MM.1S (cell line): ENCODE results near the gene STEAP2.
"Not testable (repeated sequence)": the region's sequence is repeated elsewhere in the genome, so short reads cannot be mapped to it uniquely, and the experiment has no call there.

Experiments used
- DNase-seq: peaks from one replicate; pipeline ENCODE4 v3.0.0-alpha.2; 2015
- H2AFZ ChIP-seq: fragments of 300-600 bp; sonication (generic); 2 replicates; pipeline ENCODE4 v1.6.0; 2016; ENCODE audit warnings: antibody characterized with exemption, low read length
- H3F3A ChIP-seq: fragments of 300-600 bp; sonication (generic); 2 replicates; pipeline ENCODE4 v1.6.1; 2016; ENCODE audit warnings: mild to moderate bottlenecking, antibody characterized with exemption, low read length, moderate library complexity, mixed read lengths; ENCODE audit not compliant: insufficient read depth
- H3K27ac ChIP-seq: fragments of 300-600 bp; sonication (generic); 2 replicates; pipeline ENCODE4 v1.5.1; 2016; ENCODE audit warnings: mild to moderate bottlenecking, low read length
- H3K27me3 ChIP-seq: fragments of 300-600 bp; sonication (generic); replicated peaks from 2 replicates; pipeline ENCODE4 v1.6.0; 2016; ENCODE audit warnings: low read length; ENCODE audit not compliant: insufficient read depth
- H3K36me3 ChIP-seq: fragments of 300-600 bp; sonication (generic); replicated peaks from 2 replicates; pipeline ENCODE4 v1.6.1; 2016; ENCODE audit warnings: mild to moderate bottlenecking, low read length, mixed read lengths; ENCODE audit not compliant: insufficient read depth
- H3K4me1 ChIP-seq: fragments of 300-600 bp; sonication (generic); 2 replicates; pipeline ENCODE4 v1.6.1; 2016; ENCODE audit warnings: low read length, mixed read lengths
- H3K4me2 ChIP-seq: fragments of 300-600 bp; sonication (generic); 2 replicates; pipeline ENCODE4 v1.6.0; 2016; ENCODE audit warnings: low read depth, low read length
- H3K4me3 ChIP-seq: fragments of 300-600 bp; sonication (generic); 2 replicates; pipeline ENCODE4 v1.5.1; 2016; ENCODE audit warnings: low read length, mixed read lengths
- H3K79me2 ChIP-seq: fragments of 300-600 bp; sonication (generic); 2 replicates; pipeline ENCODE4 v1.6.1; 2016; ENCODE audit warnings: mixed run types, low read length, mixed read lengths
- H3K9ac ChIP-seq: fragments of 300-600 bp; sonication (generic); 2 replicates; pipeline ENCODE4 v1.6.1; 2016; ENCODE audit warnings: low read length, mixed read lengths
- H3K9me2 ChIP-seq: fragments of 300-600 bp; sonication (generic); replicated peaks from 2 replicates; pipeline ENCODE4 v1.6.1; 2016; ENCODE audit warnings: mild to moderate bottlenecking, low read length, mixed read lengths; ENCODE audit not compliant: insufficient read depth
- H3K9me3 ChIP-seq: fragments of 300-600 bp; sonication (generic); replicated peaks from 2 replicates; pipeline ENCODE4 v1.6.1; 2016; ENCODE audit warnings: mild to moderate bottlenecking, low read length, mixed read lengths; ENCODE audit not compliant: insufficient read depth
- H4K20me1 ChIP-seq: fragments of 300-600 bp; sonication (generic); 2 replicates; pipeline ENCODE4 v1.6.1; 2016; ENCODE audit warnings: mild to moderate bottlenecking, low read length, moderate library complexity, mixed read lengths; ENCODE audit not compliant: insufficient read depth
- CTCF ChIP-seq: fragments of 300-600 bp; sonication (generic); IDR thresholded peaks from 2 replicates; pipeline ENCODE4 v1.5.1; 2016; ENCODE audit warnings: antibody characterized with exemption, low read length, mixed read lengths
- EZH2 ChIP-seq: fragments of 300-600 bp; sonication (generic); optimal IDR thresholded peaks from 2 replicates; pipeline ENCODE3; 2017; ENCODE audit warnings: low read depth, mild to moderate bottlenecking, antibody characterized with exemption, low read length, mixed read lengths
- EZH2phosphoT487 ChIP-seq: fragments of 300-600 bp; sonication (generic); IDR thresholded peaks from 2 replicates; pipeline ENCODE4 v1.6.1; 2018; ENCODE audit warnings: antibody characterized with exemption, low read length

Gene STEAP2

GRCh38 chr7:90251304-90251635 is 39.7 kb downstream of the STEAP2 start:
- TF ChIP-seq CTCF (no peak), EZH2phosphoT487 (no peak), EZH2 (no peak)
- no peak overlapping the region for H3K4me3 ChIP-seq
- H3K27me3 ChIP-seq = peaks cover 4% of the 10 kb centered on the region; the same call in 1 of the 2 replicates
- no peak overlapping the region for H3K4me2 ChIP-seq
- no peak overlapping the region for H2AFZ ChIP-seq
- H4K20me1 ChIP-seq = no peaks in the 10 kb centered on the region
- no peak for DNase-seq
- no peaks in the 10 kb centered on the region for H3K79me2 ChIP-seq
- no peaks in the 10 kb centered on the region for H3K36me3 ChIP-seq
- H3K9me2 ChIP-seq = no peaks in the 10 kb centered on the region
- no peak overlapping the region for H3K27ac ChIP-seq
- H3K4me1 ChIP-seq = no peaks in the 10 kb centered on the region
- H3F3A ChIP-seq = no peaks in the 10 kb centered on the region
- no peak overlapping the region for H3K9ac ChIP-seq
- no peaks in the 10 kb centered on the region for H3K9me3 ChIP-seq

GRCh38 chr7:90256011-90256410 is 44.5 kb downstream of the STEAP2 start:
- H4K20me1 ChIP-seq, H3F3A ChIP-seq: not testable (repeated sequence)

GRCh38 chr7:90256778-90257177 is 45.2 kb downstream of the STEAP2 start:
- DNase-seq = no peak
- no peak overlapping the region for H3K4me2 ChIP-seq
- H4K20me1 ChIP-seq = no peaks in the 10 kb centered on the region
- no peak overlapping the region for H2AFZ ChIP-seq
- no peaks in the 10 kb centered on the region for H3K36me3 ChIP-seq
- no peak overlapping the region for H3K4me3 ChIP-seq
- no peak overlapping the region for H3K9ac ChIP-seq
- no peaks in the 10 kb centered on the region for H3F3A ChIP-seq
- H3K27me3 ChIP-seq = no peaks in the 10 kb centered on the region
- H3K27ac ChIP-seq = no peak overlapping the region
- no peaks in the 10 kb centered on the region for H3K4me1 ChIP-seq
- no peaks in the 10 kb centered on the region for H3K9me2 ChIP-seq
- H3K9me3 ChIP-seq = no peaks in the 10 kb centered on the region
- TF ChIP-seq CTCF (no peak), EZH2 (no peak), EZH2phosphoT487 (no peak)
- no peaks in the 10 kb centered on the region for H3K79me2 ChIP-seq

More at GRCh38 chr7:90256011-90256410, 44.5 kb downstream of the STEAP2 start:
- DNase-seq, H3K4me2 ChIP-seq, H3K9me3 ChIP-seq, H3K4me3 ChIP-seq, H3K36me3 ChIP-seq, H3K9ac ChIP-seq, H3K9me2 ChIP-seq, H2AFZ ChIP-seq, H3K79me2 ChIP-seq, H3K27ac ChIP-seq, H3K4me1 ChIP-seq, H3K27me3 ChIP-seq: not testable (repeated sequence)

- no peak overlapping the region for H3K4me3 ChIP-seq
- H3F3A ChIP-seq = no peaks in the 10 kb centered on the region
- no peaks in the 10 kb centered on the region for H3K27me3 ChIP-seq
- H3K4me2 ChIP-seq = no peak overlapping the region
- no peaks in the 10 kb centered on the region for H3K4me1 ChIP-seq
- H3K27ac ChIP-seq = no peak overlapping the region
- no peaks in the 10 kb centered on the region for H3K9me2 ChIP-seq
- H2AFZ ChIP-seq = no peak overlapping the region
- no peaks in the 10 kb centered on the region for H3K36me3 ChIP-seq
- TF ChIP-seq EZH2 (no peak), EZH2phosphoT487 (no peak), CTCF (no peak)
- DNase-seq = no peak
- H3K9me3 ChIP-seq = no peaks in the 10 kb centered on the region
- no peak overlapping the region for H3K9ac ChIP-seq
- no peaks in the 10 kb centered on the region for H3K79me2 ChIP-seq
- H4K20me1 ChIP-seq = no peaks in the 10 kb centered on the region
Observed at GRCh38 chr7:90261441-90261840, 49.9 kb downstream of the STEAP2 start.
